Smooth muscle cell (in vitro differentiated cells): Measurements from ENCODE around the gene DPM2. TPM values are rescaled to one million over a fixed set of nuclear protein-coding genes. Genes with fewer than 3 reads are reported as not detected.

ENCODE experiments used
- DNase-seq: peaks from one replicate; lab custom pipeline; 2025; ENCODE audit not compliant: unreplicated experiment; lab: John Stamatoyannopoulos, UW
- H2AFZ ChIP-seq: fragments of 200-600 bp; sonication (generic); 2 replicates; pipeline ENCODE4 v1.6.0; 2016; ENCODE audit warnings: antibody characterized with exemption, low read depth, mild to moderate bottlenecking
- H3F3A ChIP-seq: fragments of 200-600 bp; sonication (generic); 2 replicates; pipeline ENCODE4 v1.6.0; 2017; ENCODE audit warnings: antibody characterized with exemption, low read depth
- H3K27ac ChIP-seq: fragments of 200-600 bp; sonication (generic); 2 replicates; pipeline ENCODE4 v1.5.1; 2016; ENCODE audit warnings: low read depth, mild to moderate bottlenecking
- H3K27me3 ChIP-seq: fragments of 200-600 bp; sonication (generic); 2 replicates; pipeline ENCODE4 v1.6.1; 2016; ENCODE audit warnings: low read depth, mild to moderate bottlenecking
- H3K36me3 ChIP-seq: fragments of 200-600 bp; sonication (generic); 2 replicates; pipeline ENCODE4 v1.5.1; 2016; ENCODE audit warnings: low read depth
- H3K4me1 ChIP-seq: fragments of 200-600 bp; sonication (generic); 2 replicates; pipeline ENCODE4 v1.5.1; 2016; ENCODE audit warnings: low read depth
- H3K4me2 ChIP-seq: fragments of 200-600 bp; sonication (generic); 2 replicates; pipeline ENCODE4 v1.6.0; 2016; ENCODE audit warnings: mild to moderate bottlenecking
- H3K4me3 ChIP-seq: fragments of 200-600 bp; sonication (generic); 2 replicates; pipeline ENCODE4 v1.5.1; 2016; ENCODE audit warnings: mild to moderate bottlenecking
- H3K79me2 ChIP-seq: fragments of 200-600 bp; sonication (generic); 2 replicates; pipeline ENCODE4 v1.6.0; 2016; ENCODE audit warnings: low read depth, mild to moderate bottlenecking
- H3K9ac ChIP-seq: fragments of 200-600 bp; sonication (generic); 2 replicates; pipeline ENCODE4 v1.6.0; 2016; ENCODE audit warnings: low read depth
- H3K9me3 ChIP-seq: fragments of 200-600 bp; sonication (generic); replicated peaks from 2 replicates; pipeline ENCODE4 v1.5.1; 2016; ENCODE audit warnings: low read depth
- H4K20me1 ChIP-seq: fragments of 200-600 bp; sonication (generic); 2 replicates; pipeline ENCODE4 v1.6.0; 2016; ENCODE audit warnings: low read depth
- WGBS: methylation state at CpG from one replicate; pipeline ENCODE4 v1.1.7; 2016; ENCODE audit warnings: low lambda C conversion rate; 5-methylcytosine and 5-hydroxymethylcytosine counted together
- polyA plus RNA-seq: library from polyadenylated mRNA; unstranded; fragments of >200 nt; fragmentation: Nextera tagmentation; extraction: Ambion mirVana; gene quantifications from 2 replicates; pipeline ENCODE4 v1.2.1, GENCODE V29; 2016
- total RNA-seq: library from RNA; depleted of rRNA; stranded (reverse); fragments of >200 nt; gene quantifications from 2 replicates; pipeline ENCODE4 v1.2.3, GENCODE V29; 2014
- TF ChIP-seq, protein P1 (sequence below): fragments of 200-600 bp; sonication (generic); IDR thresholded peaks from 2 replicates; pipeline ENCODE4 v1.5.1; 2017; ENCODE audit warnings: borderline replicate concordance, mild to moderate bottlenecking, antibody characterized with exemption; ENCODE audit not compliant: insufficient read depth, poor library complexity, severe bottlenecking

DPM2 gene
- total and polyA plus RNA-seq, 2 experiments from 2014 or later: 23.6 to 68.5 TPM

DNA sequence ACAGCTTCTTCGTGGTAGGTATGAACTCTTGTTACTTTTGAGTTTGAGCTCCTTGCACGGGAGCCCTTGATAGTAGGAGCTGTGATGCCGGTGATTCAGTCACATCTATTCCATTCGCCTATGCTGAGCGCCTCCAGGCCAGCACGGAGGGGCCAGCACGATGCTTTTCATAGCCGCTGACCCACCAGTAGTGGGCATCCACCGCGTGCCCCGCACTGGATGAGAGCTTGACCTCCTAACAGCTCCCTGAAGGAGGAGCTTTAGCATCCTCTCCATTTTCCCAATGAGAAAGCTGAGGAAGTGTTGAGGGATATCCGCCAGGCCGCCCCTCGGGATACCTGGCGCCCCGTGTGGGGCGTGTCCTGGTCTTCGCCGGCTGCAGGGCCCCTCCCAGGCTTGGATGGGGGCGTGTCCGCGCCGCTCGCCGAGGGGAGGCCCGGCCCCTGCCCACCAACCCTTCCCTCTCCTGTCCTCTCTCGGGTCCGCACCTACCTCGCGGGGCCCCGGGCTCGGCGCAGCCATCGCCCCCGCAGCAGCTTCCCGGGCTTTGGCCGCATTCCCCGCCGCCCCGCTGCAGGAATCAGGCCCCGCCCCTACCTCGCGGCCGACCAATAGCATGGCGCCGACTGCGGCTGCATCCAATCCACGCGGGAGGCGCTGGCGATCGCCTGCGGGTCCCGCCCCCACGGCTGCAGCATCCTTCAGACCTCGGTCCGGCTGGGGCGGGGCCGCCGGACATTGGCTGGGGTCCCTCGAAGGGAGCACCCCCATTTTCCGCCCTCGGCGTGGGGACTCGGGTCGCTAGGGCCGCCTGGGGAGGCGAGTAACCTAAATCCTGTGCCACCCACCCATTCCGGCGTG is 7.2 kb downstream of the DPM2 start, which contains the start of gene PIP5KL1:
Gene PIP5KL1, minus strand, starts transcription at position 547 of the 861 bp plus-strand sequence. Its CDS starts 25 bp downstream, at position 522.
- no peak within 1 kb of the TSS for H2AFZ ChIP-seq
- peak within 1 kb of the TSS; percentile 70 for H3K9ac ChIP-seq
- no peaks in the 10 kb centered on the region for H3K36me3 ChIP-seq
- H3K79me2 ChIP-seq: peaks cover 6% of the 10 kb centered on the region
- TF ChIP-seq, protein P1, sequence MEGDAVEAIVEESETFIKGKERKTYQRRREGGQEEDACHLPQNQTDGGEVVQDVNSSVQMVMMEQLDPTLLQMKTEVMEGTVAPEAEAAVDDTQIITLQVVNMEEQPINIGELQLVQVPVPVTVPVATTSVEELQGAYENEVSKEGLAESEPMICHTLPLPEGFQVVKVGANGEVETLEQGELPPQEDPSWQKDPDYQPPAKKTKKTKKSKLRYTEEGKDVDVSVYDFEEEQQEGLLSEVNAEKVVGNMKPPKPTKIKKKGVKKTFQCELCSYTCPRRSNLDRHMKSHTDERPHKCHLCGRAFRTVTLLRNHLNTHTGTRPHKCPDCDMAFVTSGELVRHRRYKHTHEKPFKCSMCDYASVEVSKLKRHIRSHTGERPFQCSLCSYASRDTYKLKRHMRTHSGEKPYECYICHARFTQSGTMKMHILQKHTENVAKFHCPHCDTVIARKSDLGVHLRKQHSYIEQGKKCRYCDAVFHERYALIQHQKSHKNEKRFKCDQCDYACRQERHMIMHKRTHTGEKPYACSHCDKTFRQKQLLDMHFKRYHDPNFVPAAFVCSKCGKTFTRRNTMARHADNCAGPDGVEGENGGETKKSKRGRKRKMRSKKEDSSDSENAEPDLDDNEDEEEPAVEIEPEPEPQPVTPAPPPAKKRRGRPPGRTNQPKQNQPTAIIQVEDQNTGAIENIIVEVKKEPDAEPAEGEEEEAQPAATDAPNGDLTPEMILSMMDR: no peak
- peaks cover 3% of the 10 kb centered on the region for H4K20me1 ChIP-seq
- peak within 1 kb of the TSS; percentile 53 for H3K4me3 ChIP-seq
- peak within 1 kb of the TSS; percentile 86 for H3K4me2 ChIP-seq
- H3F3A ChIP-seq: no peaks in the 10 kb centered on the region
- peak within 1 kb of the TSS; percentile 85 for H3K27ac ChIP-seq
- H3K9me3 ChIP-seq: no peaks in the 10 kb centered on the region
- peaks cover 18% of the 10 kb centered on the region for H3K4me1 ChIP-seq
- DNase-seq: peak; percentile 64
- peaks cover 23% of the 10 kb centered on the region for H3K27me3 ChIP-seq
- 4% methylated on average over 68 of the region's 70 CpGs for WGBS

DNA sequence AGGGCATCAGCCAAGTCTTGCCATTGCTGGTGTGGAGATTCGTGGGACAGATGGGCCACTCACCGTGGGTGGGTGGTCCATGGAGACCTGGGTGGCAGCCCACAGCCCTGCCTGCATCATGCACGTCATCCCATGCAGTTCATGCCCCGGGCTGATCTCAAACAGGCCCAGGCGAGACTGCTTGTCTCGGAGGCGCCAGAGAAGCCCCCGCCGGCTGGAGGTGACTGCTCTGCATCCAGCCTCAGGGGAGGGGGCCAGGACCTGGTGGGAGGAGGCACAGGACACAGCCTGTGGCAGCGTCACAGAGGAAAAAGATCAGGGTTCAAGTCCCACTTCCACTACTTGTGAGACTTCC is 8.1 kb downstream of the DPM2 start:
- H3K79me2 ChIP-seq: no peaks in the 10 kb centered on the region
- DNase-seq: no peak
- H3K27me3 ChIP-seq: peaks cover 23% of the 10 kb centered on the region
- H3K9me3 ChIP-seq: no peaks in the 10 kb centered on the region
- WGBS: 82% methylated on average over 10 of the region's 10 CpGs
- no peak overlapping the region for H3K9ac ChIP-seq
- TF ChIP-seq, protein P1: no peak
- no peak overlapping the region for H3K4me2 ChIP-seq
- H3F3A ChIP-seq: no peaks in the 10 kb centered on the region
- no peaks in the 10 kb centered on the region for H3K36me3 ChIP-seq
- H4K20me1 ChIP-seq: no peaks in the 10 kb centered on the region
- no peak overlapping the region for H3K27ac ChIP-seq
- H3K4me3 ChIP-seq: no peak overlapping the region
- no peak overlapping the region for H2AFZ ChIP-seq
- peaks cover 18% of the 10 kb centered on the region for H3K4me1 ChIP-seq

DNA sequence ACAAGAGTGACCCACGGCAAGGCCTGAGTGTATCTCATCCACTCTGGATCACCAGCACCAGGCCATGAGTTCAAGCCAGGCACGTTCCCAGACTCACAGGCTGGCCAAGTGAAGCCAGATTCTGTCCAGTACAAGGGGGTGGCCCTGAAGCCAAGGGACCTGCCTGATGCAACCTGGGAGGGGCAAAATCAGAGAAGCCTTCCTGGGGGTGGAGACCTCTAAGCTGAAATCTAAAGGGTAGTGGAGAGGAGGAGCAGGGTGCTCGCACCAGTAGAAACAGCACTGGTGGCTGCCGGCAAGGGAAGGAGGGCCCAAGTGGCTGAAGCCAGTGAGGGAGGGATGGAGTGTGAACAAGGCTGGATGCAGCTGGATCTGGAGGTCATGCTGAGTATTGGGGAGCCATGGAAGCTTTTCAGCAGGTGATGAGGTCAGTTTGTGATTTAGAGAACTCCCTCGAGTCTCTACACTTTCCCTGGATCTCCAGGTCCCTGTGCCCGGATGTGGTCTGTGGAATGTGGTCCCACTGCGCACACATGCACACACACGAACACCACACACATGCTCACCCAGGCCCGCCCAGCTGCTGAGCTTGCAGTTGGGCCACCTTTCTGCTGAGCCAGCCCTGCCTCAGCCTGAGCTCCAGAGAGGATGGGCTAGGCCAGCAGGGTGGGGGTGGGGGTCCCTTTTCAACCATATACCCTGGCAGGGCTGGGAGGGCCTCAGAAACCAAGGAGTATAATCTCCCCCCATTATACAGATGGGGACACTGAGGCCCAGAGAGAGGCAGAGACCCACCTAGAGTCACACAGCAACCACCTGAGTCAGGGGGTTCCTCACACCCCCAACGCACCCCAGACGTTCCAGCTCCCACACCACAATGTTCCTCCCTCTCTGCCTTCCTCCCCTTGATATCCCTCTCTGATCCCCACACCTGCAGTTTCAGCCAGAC is 8.7 kb downstream of the DPM2 start:
- H3K79me2 ChIP-seq: no peaks in the 10 kb centered on the region
- no peaks in the 10 kb centered on the region for H3F3A ChIP-seq
- peaks cover 23% of the 10 kb centered on the region for H3K27me3 ChIP-seq
- no peaks in the 10 kb centered on the region for H3K9me3 ChIP-seq
- H3K4me3 ChIP-seq: no peak overlapping the region
- H3K4me2 ChIP-seq: no peak overlapping the region
- no peak for DNase-seq
- TF ChIP-seq, protein P1: no peak
- H3K9ac ChIP-seq: no peak overlapping the region
- H3K27ac ChIP-seq: no peak overlapping the region
- WGBS: 89% methylated on average over 11 of the region's 11 CpGs
- H4K20me1 ChIP-seq: no peaks in the 10 kb centered on the region
- no peak overlapping the region for H2AFZ ChIP-seq
- H3K36me3 ChIP-seq: no peaks in the 10 kb centered on the region
- peaks cover 18% of the 10 kb centered on the region for H3K4me1 ChIP-seq
